Measurements from ENCODE around the gene SETD1A. TPM values are rescaled to one million over a fixed set of nuclear protein-coding genes. Genes with fewer than 3 reads are reported as not detected.

SETD1A gene
- total and polyA plus RNA-seq, 9 of the 15 experiments (the other 6 are each of a cell fraction or from before 2014, with no cell fraction given): 0.08 to 36.0 (median 4.2) TPM

DNA sequence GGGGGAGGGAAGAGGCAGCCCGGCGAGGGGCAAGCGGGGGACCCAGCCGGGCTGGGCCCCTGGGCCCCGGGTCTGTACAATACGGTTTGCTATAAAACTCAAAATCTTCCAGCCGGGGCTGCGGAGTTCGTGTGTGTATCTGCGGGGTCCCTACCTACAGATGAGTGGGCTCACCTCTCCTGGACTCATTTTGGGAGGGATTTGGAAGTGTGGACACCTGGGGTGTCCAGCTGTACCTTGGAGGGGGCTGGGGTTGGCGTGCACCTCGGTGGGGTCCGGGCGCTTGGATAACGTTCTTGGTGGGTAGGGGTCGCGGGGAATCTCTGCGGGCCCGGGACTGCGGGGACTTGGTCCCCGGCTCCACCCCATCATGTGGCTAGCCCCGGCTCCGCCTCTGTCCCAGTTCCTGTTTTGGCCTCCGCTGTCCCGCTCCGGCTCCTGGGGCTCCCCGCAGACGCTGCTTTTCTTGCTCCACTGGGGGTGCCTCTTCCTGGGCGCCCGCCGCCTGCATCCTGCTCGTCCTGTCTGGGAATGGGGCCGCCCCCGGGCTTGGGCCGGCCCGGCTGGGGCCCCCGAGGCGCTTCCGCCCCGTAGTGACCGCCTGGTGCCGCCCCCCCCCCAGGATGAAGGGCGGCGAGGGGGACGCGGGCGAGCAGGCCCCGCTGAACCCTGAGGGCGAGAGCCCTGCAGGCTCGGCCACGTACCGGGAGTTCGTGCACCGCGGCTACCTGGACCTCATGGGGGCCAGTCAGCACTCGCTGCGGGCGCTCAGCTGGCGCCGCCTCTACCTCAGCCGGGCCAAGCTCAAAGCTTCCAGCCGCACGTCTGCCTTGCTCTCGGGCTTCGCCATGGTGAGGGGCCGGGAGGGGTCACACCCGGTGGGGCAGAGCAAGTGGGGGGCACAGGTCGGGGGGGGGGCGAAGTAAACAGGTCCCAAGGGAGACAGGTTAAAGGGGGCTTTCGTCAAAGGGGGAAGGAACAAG, 8.6 kb upstream of the SETD1A start, which contains the start of gene ORAI3 (continued):
- TF ChIP-seq KAT7 (CRISPR knock-in tag; IDR thresholded peaks at IDR 0.05; ENCODE audit: borderline replicate concordance): peak; percentile 75
- TF ChIP-seq, protein P1, sequence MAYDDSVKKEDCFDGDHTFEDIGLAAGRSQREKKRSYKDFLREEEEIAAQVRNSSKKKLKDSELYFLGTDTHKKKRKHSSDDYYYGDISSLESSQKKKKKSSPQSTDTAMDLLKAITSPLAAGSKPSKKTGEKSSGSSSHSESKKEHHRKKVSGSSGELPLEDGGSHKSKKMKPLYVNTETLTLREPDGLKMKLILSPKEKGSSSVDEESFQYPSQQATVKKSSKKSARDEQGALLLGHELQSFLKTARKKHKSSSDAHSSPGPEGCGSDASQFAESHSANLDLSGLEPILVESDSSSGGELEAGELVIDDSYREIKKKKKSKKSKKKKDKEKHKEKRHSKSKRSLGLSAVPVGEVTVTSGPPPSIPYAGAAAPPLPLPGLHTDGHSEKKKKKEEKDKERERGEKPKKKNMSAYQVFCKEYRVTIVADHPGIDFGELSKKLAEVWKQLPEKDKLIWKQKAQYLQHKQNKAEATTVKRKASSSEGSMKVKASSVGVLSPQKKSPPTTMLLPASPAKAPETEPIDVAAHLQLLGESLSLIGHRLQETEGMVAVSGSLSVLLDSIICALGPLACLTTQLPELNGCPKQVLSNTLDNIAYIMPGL (CRISPR knock-in tag; IDR thresholded peaks at IDR 0.05): no peak
- TF ChIP-seq, protein P2, sequence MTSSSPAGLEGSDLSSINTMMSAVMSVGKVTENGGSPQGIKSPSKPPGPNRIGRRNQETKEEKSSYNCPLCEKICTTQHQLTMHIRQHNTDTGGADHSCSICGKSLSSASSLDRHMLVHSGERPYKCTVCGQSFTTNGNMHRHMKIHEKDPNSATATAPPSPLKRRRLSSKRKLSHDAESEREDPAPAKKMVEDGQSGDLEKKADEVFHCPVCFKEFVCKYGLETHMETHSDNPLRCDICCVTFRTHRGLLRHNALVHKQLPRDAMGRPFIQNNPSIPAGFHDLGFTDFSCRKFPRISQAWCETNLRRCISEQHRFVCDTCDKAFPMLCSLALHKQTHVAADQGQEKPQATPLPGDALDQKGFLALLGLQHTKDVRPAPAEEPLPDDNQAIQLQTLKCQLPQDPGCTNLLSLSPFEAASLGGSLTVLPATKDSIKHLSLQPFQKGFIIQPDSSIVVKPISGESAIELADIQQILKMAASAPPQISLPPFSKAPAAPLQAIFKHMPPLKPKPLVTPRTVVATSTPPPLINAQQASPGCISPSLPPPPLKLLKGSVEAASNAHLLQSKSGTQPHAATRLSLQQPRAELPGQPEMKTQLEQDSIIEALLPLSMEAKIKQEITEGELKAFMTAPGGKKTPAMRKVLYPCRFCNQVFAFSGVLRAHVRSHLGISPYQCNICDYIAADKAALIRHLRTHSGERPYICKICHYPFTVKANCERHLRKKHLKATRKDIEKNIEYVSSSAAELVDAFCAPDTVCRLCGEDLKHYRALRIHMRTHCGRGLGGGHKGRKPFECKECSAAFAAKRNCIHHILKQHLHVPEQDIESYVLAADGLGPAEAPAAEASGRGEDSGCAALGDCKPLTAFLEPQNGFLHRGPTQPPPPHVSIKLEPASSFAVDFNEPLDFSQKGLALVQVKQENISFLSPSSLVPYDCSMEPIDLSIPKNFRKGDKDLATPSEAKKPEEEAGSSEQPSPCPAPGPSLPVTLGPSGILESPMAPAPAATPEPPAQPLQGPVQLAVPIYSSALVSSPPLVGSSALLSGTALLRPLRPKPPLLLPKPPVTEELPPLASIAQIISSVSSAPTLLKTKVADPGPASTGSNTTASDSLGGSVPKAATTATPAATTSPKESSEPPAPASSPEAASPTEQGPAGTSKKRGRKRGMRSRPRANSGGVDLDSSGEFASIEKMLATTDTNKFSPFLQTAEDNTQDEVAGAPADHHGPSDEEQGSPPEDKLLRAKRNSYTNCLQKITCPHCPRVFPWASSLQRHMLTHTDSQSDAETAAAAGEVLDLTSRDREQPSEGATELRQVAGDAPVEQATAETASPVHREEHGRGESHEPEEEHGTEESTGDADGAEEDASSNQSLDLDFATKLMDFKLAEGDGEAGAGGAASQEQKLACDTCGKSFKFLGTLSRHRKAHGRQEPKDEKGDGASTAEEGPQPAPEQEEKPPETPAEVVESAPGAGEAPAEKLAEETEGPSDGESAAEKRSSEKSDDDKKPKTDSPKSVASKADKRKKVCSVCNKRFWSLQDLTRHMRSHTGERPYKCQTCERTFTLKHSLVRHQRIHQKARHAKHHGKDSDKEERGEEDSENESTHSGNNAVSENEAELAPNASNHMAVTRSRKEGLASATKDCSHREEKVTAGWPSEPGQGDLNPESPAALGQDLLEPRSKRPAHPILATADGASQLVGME (CRISPR knock-in tag; IDR thresholded peaks at IDR 0.05): 0 out of 2 replicates have a peak, but pooled peaks have one; percentile 28
- no peak for TF ChIP-seq CREB1 (IDR thresholded peaks at IDR 0.05)
- 0 out of 2 replicates have a peak, but pooled peaks have one; percentile 36 for TF ChIP-seq CREB1 (CRISPR knock-in tag; IDR thresholded peaks at IDR 0.05)
- TF ChIP-seq JUN (IDR thresholded peaks at IDR 0.05; ENCODE audit: borderline replicate concordance, low read depth, low read length): no peak
- TF ChIP-seq JUN (CRISPR knock-in tag; IDR thresholded peaks at IDR 0.05; ENCODE audit: borderline replicate concordance): no peak
- TF ChIP-seq ERF (CRISPR knock-in tag; IDR thresholded peaks at IDR 0.05): 0 out of 2 replicates have a peak, but pooled peaks have one; percentile 70
- TF ChIP-seq SMAD3 (CRISPR knock-in tag; conservative IDR thresholded peaks at IDR 0.05): no peak
- TF ChIP-seq PML (IDR thresholded peaks at IDR 0.05; ENCODE audit: low read length): peak; percentile 41; the same call in 1 of the 2 replicates
- TF ChIP-seq CXXC5 (CRISPR knock-in tag; IDR thresholded peaks at IDR 0.05): peak; percentile 75
- no peak for TF ChIP-seq BCOR (IDR thresholded peaks at IDR 0.05)
- TF ChIP-seq ZNF316 (IDR thresholded peaks at IDR 0.05): 0 out of 2 replicates have a peak, but pooled peaks have one; percentile 4
- TF ChIP-seq SMAD4 (CRISPR knock-in tag; conservative IDR thresholded peaks at IDR 0.05): peak; percentile 91
- TF ChIP-seq RAD51 (IDR thresholded peaks at IDR 0.05; ENCODE audit: borderline replicate concordance, low read depth): peak; percentile 38; the same call in 1 of the 2 replicates
- peak; percentile 47; the same call in 1 of the 2 replicates for TF ChIP-seq BRD4 (IDR thresholded peaks at IDR 0.05)
- TF ChIP-seq ELF1 (tag; IDR thresholded peaks at IDR 0.05): peak; percentile 79
- peak; percentile 54; the same call in 1 of the 2 replicates for TF ChIP-seq ETV5 (CRISPR knock-in tag; IDR thresholded peaks at IDR 0.05; ENCODE audit: low read depth)
- TF ChIP-seq RBM14 (IDR thresholded peaks at IDR 0.05; ENCODE audit: borderline replicate concordance, insufficient read depth, low read depth, low read length): 0 out of 2 replicates have a peak, but pooled peaks have one; percentile 73
- TF ChIP-seq TARDBP (IDR thresholded peaks at IDR 0.05): peak; percentile 81; the same call in 1 of the 2 replicates
